HCT116 (cell line): ENCODE data around the gene ANKRD10.

ENCODE experiments used
- EZH2phosphoT487 ChIP-seq: fragments of 200-600 bp; IDR thresholded peaks from 2 replicates; pipeline ENCODE4 v1.6.1; 2018; ENCODE audit warnings: antibody characterized with exemption, borderline replicate concordance
- JUND ChIP-seq: IDR thresholded peaks from 2 replicates; pipeline ENCODE4 v1.6.1; 2012
- POLR2A ChIP-seq: IDR thresholded peaks from 2 replicates; pipeline ENCODE4 v1.7.0; 2011; ENCODE audit warnings: borderline replicate concordance; ENCODE audit not compliant: insufficient read depth, insufficient read length; ENCODE audit errors: extremely low read depth
- POLR2AphosphoS5 ChIP-seq: IDR thresholded peaks from 2 replicates; pipeline ENCODE4 v1.6.1; 2011; ENCODE audit warnings: mild to moderate bottlenecking, low read depth, low read length, moderate library complexity
- RAD21 ChIP-seq: IDR thresholded peaks from 2 replicates; pipeline ENCODE4 v1.6.1; 2012; ENCODE audit warnings: low read depth, mild to moderate bottlenecking
- SRF ChIP-seq: IDR thresholded peaks from 2 replicates; pipeline ENCODE4 v1.6.1; 2012; ENCODE audit warnings: low read depth
- TCF7L2 ChIP-seq: IDR thresholded peaks from 2 replicates; pipeline ENCODE4 v1.7.0; 2011; ENCODE audit warnings: borderline replicate concordance, inconsistent platforms; ENCODE audit not compliant: insufficient read depth, insufficient read length; ENCODE audit errors: extremely low read depth
- YY1 ChIP-seq: IDR thresholded peaks from 2 replicates; pipeline ENCODE4 v1.6.1; 2011; ENCODE audit warnings: low read length, low read depth, moderate library complexity, mild to moderate bottlenecking; ENCODE audit not compliant: insufficient replicate concordance; ENCODE audit errors: extremely low read depth
- TF ChIP-seq, protein P1 (sequence below): IDR thresholded peaks from 2 replicates; pipeline ENCODE4 v1.6.1; 2012; ENCODE audit warnings: low read depth
- TF ChIP-seq, protein P2 (sequence below): IDR thresholded peaks from 2 replicates; pipeline ENCODE4 v1.6.1; 2011; ENCODE audit warnings: mild to moderate bottlenecking, low read length, moderate library complexity; ENCODE audit not compliant: insufficient replicate concordance; ENCODE audit errors: extremely low read depth
- TF ChIP-seq, protein P3 (sequence below), 3 experiments: fragments of 200-600 bp in 1 of 3; sonication (generic) in 1 of 3; IDR thresholded peaks in 2 of 3; conservative IDR thresholded peaks in 1 of 3; 2 replicates each; pipeline ENCODE4 v1.5.1; 2012 to 2017; ENCODE audit warnings: low read depth in 2 of 3, low read length in 2 of 3, antibody characterized with exemption in 1 of 3, borderline replicate concordance in 1 of 3, control low read depth in 1 of 3, mild to moderate bottlenecking in 1 of 3, mixed read lengths in 1 of 3, mixed run types in 1 of 3, moderate library complexity in 1 of 3; ENCODE audit not compliant: insufficient read depth in 1 of 3
- TF ChIP-seq, protein P4 (sequence below): IDR thresholded peaks from 2 replicates; pipeline ENCODE4 v1.6.1; 2012

DNA sequence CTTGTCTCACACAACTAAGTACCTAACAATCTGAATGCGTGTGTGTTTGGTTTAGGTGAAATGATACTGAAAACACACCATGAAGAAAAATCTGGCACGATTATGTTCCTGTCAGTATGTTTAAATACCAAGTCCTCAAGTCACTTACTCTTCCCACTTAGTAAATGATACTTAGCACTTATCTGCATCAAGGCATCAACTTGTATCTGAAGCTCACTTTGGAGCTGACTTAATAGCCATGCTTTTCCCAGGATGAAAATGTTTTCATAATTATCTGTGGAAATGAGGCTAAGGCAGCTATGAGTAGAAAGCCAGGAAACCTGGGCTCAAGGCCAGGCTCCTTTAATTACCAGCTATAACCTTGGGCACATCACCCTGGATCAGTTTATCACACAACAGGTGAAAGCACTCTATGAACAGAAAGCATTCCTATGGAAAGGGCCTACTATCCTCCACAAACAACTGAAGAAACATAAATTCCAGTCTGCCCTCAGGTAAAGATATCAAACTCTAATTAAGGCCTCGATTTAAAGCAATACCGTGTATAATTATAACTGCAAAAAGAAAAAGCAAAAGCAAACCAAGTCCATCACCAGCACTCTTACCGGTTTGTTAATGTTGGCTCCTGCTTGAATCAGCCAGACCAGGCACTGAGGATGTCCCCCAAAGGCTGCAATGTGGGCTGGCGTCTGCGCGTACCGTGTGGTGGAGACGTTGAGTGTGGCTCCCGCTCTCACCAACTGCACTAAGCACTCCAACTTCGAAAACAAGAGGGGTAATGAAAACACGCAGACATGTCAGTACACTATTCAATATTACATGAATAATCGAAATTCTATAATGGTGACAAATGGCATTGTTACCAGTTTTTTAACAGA lies 4.6 kb downstream of the ANKRD10 start:
- TF ChIP-seq, protein P1, sequence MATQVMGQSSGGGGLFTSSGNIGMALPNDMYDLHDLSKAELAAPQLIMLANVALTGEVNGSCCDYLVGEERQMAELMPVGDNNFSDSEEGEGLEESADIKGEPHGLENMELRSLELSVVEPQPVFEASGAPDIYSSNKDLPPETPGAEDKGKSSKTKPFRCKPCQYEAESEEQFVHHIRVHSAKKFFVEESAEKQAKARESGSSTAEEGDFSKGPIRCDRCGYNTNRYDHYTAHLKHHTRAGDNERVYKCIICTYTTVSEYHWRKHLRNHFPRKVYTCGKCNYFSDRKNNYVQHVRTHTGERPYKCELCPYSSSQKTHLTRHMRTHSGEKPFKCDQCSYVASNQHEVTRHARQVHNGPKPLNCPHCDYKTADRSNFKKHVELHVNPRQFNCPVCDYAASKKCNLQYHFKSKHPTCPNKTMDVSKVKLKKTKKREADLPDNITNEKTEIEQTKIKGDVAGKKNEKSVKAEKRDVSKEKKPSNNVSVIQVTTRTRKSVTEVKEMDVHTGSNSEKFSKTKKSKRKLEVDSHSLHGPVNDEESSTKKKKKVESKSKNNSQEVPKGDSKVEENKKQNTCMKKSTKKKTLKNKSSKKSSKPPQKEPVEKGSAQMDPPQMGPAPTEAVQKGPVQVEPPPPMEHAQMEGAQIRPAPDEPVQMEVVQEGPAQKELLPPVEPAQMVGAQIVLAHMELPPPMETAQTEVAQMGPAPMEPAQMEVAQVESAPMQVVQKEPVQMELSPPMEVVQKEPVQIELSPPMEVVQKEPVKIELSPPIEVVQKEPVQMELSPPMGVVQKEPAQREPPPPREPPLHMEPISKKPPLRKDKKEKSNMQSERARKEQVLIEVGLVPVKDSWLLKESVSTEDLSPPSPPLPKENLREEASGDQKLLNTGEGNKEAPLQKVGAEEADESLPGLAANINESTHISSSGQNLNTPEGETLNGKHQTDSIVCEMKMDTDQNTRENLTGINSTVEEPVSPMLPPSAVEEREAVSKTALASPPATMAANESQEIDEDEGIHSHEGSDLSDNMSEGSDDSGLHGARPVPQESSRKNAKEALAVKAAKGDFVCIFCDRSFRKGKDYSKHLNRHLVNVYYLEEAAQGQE, result no peak
- TF ChIP-seq, protein P2, sequence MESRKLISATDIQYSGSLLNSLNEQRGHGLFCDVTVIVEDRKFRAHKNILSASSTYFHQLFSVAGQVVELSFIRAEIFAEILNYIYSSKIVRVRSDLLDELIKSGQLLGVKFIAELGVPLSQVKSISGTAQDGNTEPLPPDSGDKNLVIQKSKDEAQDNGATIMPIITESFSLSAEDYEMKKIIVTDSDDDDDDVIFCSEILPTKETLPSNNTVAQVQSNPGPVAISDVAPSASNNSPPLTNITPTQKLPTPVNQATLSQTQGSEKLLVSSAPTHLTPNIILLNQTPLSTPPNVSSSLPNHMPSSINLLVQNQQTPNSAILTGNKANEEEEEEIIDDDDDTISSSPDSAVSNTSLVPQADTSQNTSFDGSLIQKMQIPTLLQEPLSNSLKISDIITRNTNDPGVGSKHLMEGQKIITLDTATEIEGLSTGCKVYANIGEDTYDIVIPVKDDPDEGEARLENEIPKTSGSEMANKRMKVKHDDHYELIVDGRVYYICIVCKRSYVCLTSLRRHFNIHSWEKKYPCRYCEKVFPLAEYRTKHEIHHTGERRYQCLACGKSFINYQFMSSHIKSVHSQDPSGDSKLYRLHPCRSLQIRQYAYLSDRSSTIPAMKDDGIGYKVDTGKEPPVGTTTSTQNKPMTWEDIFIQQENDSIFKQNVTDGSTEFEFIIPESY, result no peak
- no peak for TF ChIP-seq POLR2AphosphoS5
- TF ChIP-seq, protein P3, sequence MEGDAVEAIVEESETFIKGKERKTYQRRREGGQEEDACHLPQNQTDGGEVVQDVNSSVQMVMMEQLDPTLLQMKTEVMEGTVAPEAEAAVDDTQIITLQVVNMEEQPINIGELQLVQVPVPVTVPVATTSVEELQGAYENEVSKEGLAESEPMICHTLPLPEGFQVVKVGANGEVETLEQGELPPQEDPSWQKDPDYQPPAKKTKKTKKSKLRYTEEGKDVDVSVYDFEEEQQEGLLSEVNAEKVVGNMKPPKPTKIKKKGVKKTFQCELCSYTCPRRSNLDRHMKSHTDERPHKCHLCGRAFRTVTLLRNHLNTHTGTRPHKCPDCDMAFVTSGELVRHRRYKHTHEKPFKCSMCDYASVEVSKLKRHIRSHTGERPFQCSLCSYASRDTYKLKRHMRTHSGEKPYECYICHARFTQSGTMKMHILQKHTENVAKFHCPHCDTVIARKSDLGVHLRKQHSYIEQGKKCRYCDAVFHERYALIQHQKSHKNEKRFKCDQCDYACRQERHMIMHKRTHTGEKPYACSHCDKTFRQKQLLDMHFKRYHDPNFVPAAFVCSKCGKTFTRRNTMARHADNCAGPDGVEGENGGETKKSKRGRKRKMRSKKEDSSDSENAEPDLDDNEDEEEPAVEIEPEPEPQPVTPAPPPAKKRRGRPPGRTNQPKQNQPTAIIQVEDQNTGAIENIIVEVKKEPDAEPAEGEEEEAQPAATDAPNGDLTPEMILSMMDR (IDR thresholded peaks at IDR 0.05 in 2 of 3, conservative IDR thresholded peaks at IDR 0.05 in 1 of 3; ENCODE audit: borderline replicate concordance in 1 of 3, insufficient read depth in 1 of 3, low read depth in 2 of 3, low read length in 2 of 3), result no peak
- no peak for TF ChIP-seq JUND
- no peak for TF ChIP-seq YY1
- TF ChIP-seq TCF7L2, result no peak
- TF ChIP-seq RAD21, result no peak
- no peak for TF ChIP-seq POLR2A
- TF ChIP-seq, protein P4, sequence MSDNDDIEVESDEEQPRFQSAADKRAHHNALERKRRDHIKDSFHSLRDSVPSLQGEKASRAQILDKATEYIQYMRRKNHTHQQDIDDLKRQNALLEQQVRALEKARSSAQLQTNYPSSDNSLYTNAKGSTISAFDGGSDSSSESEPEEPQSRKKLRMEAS, result no peak
- no peak for TF ChIP-seq EZH2phosphoT487
- TF ChIP-seq SRF, result no peak
